ENCODE data around the gene TPSAB1. TPM values are rescaled to one million over a fixed set of nuclear protein-coding genes. Genes with fewer than 3 reads are reported as not detected.
A peak's percentile ranks its signal among the peaks of the same experiment; 100 is the strongest.
"Not testable (repeated sequence)": the region's sequence is repeated elsewhere in the genome, so short reads cannot be mapped to it uniquely, and the experiment has no call there.

Gene TPSAB1
- total and polyA plus RNA-seq, 2 donors = 4.3 to 11.1 TPM

GRCh38 chr16:1269418-1269817 is 28.9 kb downstream of the TPSAB1 start:
- not testable (repeated sequence) for H3K36me3 ChIP-seq (ENCODE audit: control insufficient read depth in 2 of 2, insufficient read depth in 2 of 2, low read length in 1 of 2); H3K27ac ChIP-seq (ENCODE audit: low read depth in 1 of 2, low read length in 1 of 2); H3K4me3 ChIP-seq (ENCODE audit: low read length in 2 of 2); DNase-seq (ENCODE audit: low read depth in 6 of 9, low spot score in 9 of 9); H3K4me1 ChIP-seq (ENCODE audit: control insufficient read depth in 2 of 2, insufficient read depth in 2 of 2, low read length in 2 of 2); H3K27me3 ChIP-seq (ENCODE audit: control insufficient read depth in 2 of 2, insufficient read depth in 1 of 2, low read length in 1 of 2)
- peaks cover 0 to 11% of the 10 kb centered on the region in 2 donors for H3K9me3 ChIP-seq (ENCODE audit: control insufficient read depth in 2 of 2, insufficient read depth in 1 of 2, low read length in 1 of 2)
- 98% methylated on average over 7 of the region's 7 CpGs for WGBS

DNA sequence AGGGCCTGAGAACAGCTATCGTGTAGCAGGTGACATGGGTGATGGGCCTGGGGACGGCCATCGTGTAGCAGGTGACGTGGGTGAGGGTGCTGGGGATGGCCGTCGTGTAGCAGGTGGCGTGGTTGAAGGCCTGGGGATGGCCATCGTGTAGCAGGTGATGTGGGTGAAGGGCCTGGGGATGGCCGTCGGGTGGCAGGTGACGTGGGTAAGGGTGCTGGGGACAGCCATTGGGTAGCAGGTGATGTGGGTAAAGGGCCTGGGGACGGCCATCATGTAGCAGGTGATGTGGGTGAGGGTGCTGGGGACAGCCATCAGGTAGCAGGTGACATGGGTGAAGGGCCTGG is 30.8 kb downstream of the TPSAB1 start:
- no peak for DNase-seq (ENCODE audit: low read depth in 6 of 9, low spot score in 9 of 9)
- H3K36me3 ChIP-seq (ENCODE audit: control insufficient read depth in 2 of 2, insufficient read depth in 2 of 2, low read length in 1 of 2) = no peaks in the 10 kb centered on the region
- peaks cover 0 to 4% of the 10 kb centered on the region in 2 donors for H3K27me3 ChIP-seq (ENCODE audit: control insufficient read depth in 2 of 2, insufficient read depth in 1 of 2, low read length in 1 of 2)
- whole genome bisulfite sequencing = 91% methylated on average over 12 of the region's 12 CpGs
- H3K27ac ChIP-seq (ENCODE audit: low read depth in 1 of 2, low read length in 1 of 2) = no peak overlapping the region
- no peaks in the 10 kb centered on the region for H3K9me3 ChIP-seq (ENCODE audit: control insufficient read depth in 2 of 2, insufficient read depth in 1 of 2, low read length in 1 of 2)
- H3K4me3 ChIP-seq (ENCODE audit: low read length in 2 of 2) = no peak overlapping the region
- H3K4me1 ChIP-seq (ENCODE audit: control insufficient read depth in 2 of 2, insufficient read depth in 2 of 2, low read length in 2 of 2) = peaks cover 0 to 9% of the 10 kb centered on the region in 2 donors

DNA sequence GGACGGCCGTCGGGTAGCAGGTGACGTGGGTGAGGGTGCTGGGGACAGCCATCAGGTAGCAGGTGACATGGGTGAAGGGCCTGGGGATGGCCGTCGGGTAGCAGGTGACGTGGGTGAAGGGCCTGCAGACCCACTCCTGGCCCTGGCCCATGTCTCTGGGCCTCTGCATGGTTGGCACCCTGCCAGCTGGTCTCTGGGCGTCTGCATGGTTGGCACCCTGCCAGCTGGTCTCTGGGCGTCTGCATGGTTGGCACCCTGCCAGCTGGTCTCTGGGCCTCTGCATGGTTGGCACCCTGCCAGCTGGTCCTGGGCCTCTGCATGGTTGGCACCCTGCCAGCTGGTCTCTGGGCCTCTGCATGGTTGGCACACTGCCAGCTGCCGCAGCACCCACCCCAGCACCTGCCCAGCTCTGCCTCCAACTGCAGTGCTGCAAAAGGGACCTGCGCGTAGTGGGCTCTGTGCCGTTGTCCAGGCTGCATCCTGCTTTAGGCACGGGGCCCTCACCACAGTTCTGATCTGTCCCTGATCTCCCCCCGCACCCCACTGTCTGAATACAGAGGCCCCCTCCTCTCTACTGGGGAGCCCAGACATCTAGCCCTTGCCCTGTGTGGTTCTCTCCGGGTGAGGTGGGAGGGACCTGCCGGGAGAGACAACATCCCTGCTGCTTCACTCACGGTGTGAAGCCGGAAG is 31.4 kb downstream of the TPSAB1 start:
- not testable (repeated sequence) for H3K27me3 ChIP-seq (ENCODE audit: control insufficient read depth in 2 of 2, insufficient read depth in 1 of 2, low read length in 1 of 2); H3K36me3 ChIP-seq (ENCODE audit: control insufficient read depth in 2 of 2, insufficient read depth in 2 of 2, low read length in 1 of 2); H3K27ac ChIP-seq (ENCODE audit: low read depth in 1 of 2, low read length in 1 of 2); H3K9me3 ChIP-seq (ENCODE audit: control insufficient read depth in 2 of 2, insufficient read depth in 1 of 2, low read length in 1 of 2); H3K4me1 ChIP-seq (ENCODE audit: control insufficient read depth in 2 of 2, insufficient read depth in 2 of 2, low read length in 2 of 2); H3K4me3 ChIP-seq (ENCODE audit: low read length in 2 of 2)
- DNase-seq (ENCODE audit: low read depth in 6 of 9, low spot score in 9 of 9) = peak in 1 of 9 donors; percentile 21
- 30% methylated on average over 19 of the region's 19 CpGs for WGBS

- Histone ChIP-seq H3K36me3 (ENCODE audit: control insufficient read depth in 2 of 2, insufficient read depth in 2 of 2, low read length in 1 of 2) (no peaks in the 10 kb centered on the region), H3K27ac (ENCODE audit: low read depth in 1 of 2, low read length in 1 of 2) (no peak overlapping the region), H3K4me1 (ENCODE audit: control insufficient read depth in 2 of 2, insufficient read depth in 2 of 2, low read length in 2 of 2) (peaks cover 0 to 9% of the 10 kb centered on the region in 2 donors), H3K27me3 (ENCODE audit: control insufficient read depth in 2 of 2, insufficient read depth in 1 of 2, low read length in 1 of 2) (peaks cover 0 to 12% of the 10 kb centered on the region in 2 donors), H3K9me3 (ENCODE audit: control insufficient read depth in 2 of 2, insufficient read depth in 1 of 2, low read length in 1 of 2) (no peaks in the 10 kb centered on the region), H3K4me3 (ENCODE audit: low read length in 2 of 2) (no peak overlapping the region)
- no peak for DNase-seq (ENCODE audit: low read depth in 6 of 9, low spot score in 9 of 9)
- 86% methylated on average over 9 of the region's 9 CpGs for WGBS
Observed at GRCh38 chr16:1272453-1273198, 32.1 kb downstream of the TPSAB1 start.

DNA sequence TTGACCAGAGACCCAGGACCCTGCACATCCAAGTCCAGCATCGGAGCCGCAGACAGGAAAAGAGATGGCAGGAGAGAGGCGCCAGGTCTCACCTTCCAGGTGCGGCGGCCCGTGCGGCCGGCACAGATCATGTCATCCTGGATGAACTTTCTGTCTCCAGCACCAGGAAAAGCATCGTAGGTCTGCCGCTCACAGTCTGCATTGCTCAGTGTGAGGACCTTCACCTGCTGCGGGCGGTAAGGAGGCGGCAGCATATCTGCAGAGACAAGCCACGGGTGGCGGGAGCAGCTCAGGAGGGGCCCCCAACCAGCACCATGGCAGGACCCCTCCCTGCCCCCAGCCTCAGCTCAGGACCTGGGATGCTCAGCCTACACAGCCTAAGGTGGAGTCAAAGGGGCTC is 33.3 kb downstream of the TPSAB1 start:
- Histone ChIP-seq H3K4me1 (ENCODE audit: control insufficient read depth in 2 of 2, insufficient read depth in 2 of 2, low read length in 2 of 2) (peaks cover 0 to 9% of the 10 kb centered on the region in 2 donors), H3K36me3 (ENCODE audit: control insufficient read depth in 2 of 2, insufficient read depth in 2 of 2, low read length in 1 of 2) (no peaks in the 10 kb centered on the region), H3K27me3 (ENCODE audit: control insufficient read depth in 2 of 2, insufficient read depth in 1 of 2, low read length in 1 of 2) (peaks cover 4 to 24% of the 10 kb centered on the region in 2 donors), H3K27ac (ENCODE audit: low read depth in 1 of 2, low read length in 1 of 2) (no peak overlapping the region), H3K4me3 (ENCODE audit: low read length in 2 of 2) (no peak overlapping the region), H3K9me3 (ENCODE audit: control insufficient read depth in 2 of 2, insufficient read depth in 1 of 2, low read length in 1 of 2) (no peaks in the 10 kb centered on the region)
- no peak for DNase-seq (ENCODE audit: low read depth in 6 of 9, low spot score in 9 of 9)
- whole genome bisulfite sequencing = 94% methylated on average over 15 of the region's 15 CpGs

DNA sequence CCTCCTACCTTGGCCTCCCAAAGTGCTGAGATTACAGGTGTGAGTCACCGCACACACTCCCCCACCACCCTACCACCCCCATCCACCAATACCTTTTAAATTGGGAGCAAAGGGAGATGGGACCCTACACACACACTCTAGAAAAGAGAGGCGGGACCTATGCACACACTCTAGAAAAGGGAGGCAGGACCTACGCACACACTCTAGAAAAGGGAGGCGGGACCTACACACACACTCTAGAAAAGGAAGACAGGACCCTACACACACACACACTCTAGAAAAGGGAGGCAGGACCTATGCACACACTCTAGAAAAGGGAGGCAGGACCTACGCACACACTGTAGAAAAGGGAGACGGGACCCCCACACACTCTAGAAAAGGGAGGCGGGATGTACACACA is 34.3 kb downstream of the TPSAB1 start:
- Histone ChIP-seq H3K27me3 (ENCODE audit: control insufficient read depth in 2 of 2, insufficient read depth in 1 of 2, low read length in 1 of 2) (peaks cover 4 to 33% of the 10 kb centered on the region in 2 donors), H3K4me3 (ENCODE audit: low read length in 2 of 2) (no peak overlapping the region), H3K36me3 (ENCODE audit: control insufficient read depth in 2 of 2, insufficient read depth in 2 of 2, low read length in 1 of 2) (no peaks in the 10 kb centered on the region), H3K9me3 (ENCODE audit: control insufficient read depth in 2 of 2, insufficient read depth in 1 of 2, low read length in 1 of 2) (no peaks in the 10 kb centered on the region), H3K27ac (ENCODE audit: low read depth in 1 of 2, low read length in 1 of 2) (no peak overlapping the region), H3K4me1 (ENCODE audit: control insufficient read depth in 2 of 2, insufficient read depth in 2 of 2, low read length in 2 of 2) (peaks cover 0 to 9% of the 10 kb centered on the region in 2 donors)
- DNase-seq (ENCODE audit: low read depth in 6 of 9, low spot score in 9 of 9) = no peak
- WGBS = 96% methylated on average over 7 of the region's 7 CpGs

- 84% methylated on average over 30 of the region's 30 CpGs for WGBS
- no peak overlapping the region for H3K4me3 ChIP-seq (ENCODE audit: low read length in 2 of 2)
- no peak overlapping the region for H3K27ac ChIP-seq (ENCODE audit: low read depth in 1 of 2, low read length in 1 of 2)
- H3K4me1 ChIP-seq (ENCODE audit: control insufficient read depth in 2 of 2, insufficient read depth in 2 of 2, low read length in 2 of 2) = peaks cover 0 to 9% of the 10 kb centered on the region in 2 donors
- H3K27me3 ChIP-seq (ENCODE audit: control insufficient read depth in 2 of 2, insufficient read depth in 1 of 2, low read length in 1 of 2) = peaks cover 4 to 34% of the 10 kb centered on the region in 2 donors
- DNase-seq (ENCODE audit: low read depth in 6 of 9, low spot score in 9 of 9) = no peak
- no peaks in the 10 kb centered on the region for H3K36me3 ChIP-seq (ENCODE audit: control insufficient read depth in 2 of 2, insufficient read depth in 2 of 2, low read length in 1 of 2)
- no peaks in the 10 kb centered on the region for H3K9me3 ChIP-seq (ENCODE audit: control insufficient read depth in 2 of 2, insufficient read depth in 1 of 2, low read length in 1 of 2)
Observed at GRCh38 chr16:1275791-1276579, 35.5 kb downstream of the TPSAB1 start.

DNA sequence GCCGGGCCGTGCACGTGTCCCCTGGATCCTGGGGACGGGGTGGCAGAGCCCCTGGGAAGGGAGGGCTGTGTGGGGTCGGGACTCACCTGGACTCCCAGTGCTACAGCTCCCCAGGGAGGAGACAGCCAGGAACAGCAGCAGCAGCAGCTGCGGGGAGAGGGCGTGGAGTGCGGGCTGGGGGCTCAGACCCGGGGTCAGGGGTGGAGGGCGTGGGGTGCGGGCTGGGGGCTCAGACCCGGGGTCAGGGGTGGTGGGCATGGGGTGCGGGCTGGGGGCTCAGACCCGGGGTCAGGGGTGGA is 36.0 kb downstream of the TPSAB1 start:
- Histone ChIP-seq H3K9me3 (ENCODE audit: control insufficient read depth in 2 of 2, insufficient read depth in 1 of 2, low read length in 1 of 2) (no peaks in the 10 kb centered on the region), H3K27me3 (ENCODE audit: control insufficient read depth in 2 of 2, insufficient read depth in 1 of 2, low read length in 1 of 2) (peaks cover 4 to 34% of the 10 kb centered on the region in 2 donors), H3K4me3 (ENCODE audit: low read length in 2 of 2) (no peak overlapping the region), H3K27ac (ENCODE audit: low read depth in 1 of 2, low read length in 1 of 2) (no peak overlapping the region), H3K4me1 (ENCODE audit: control insufficient read depth in 2 of 2, insufficient read depth in 2 of 2, low read length in 2 of 2) (peaks cover 0 to 9% of the 10 kb centered on the region in 2 donors), H3K36me3 (ENCODE audit: control insufficient read depth in 2 of 2, insufficient read depth in 2 of 2, low read length in 1 of 2) (no peaks in the 10 kb centered on the region)
- 88% methylated on average over 14 of the region's 14 CpGs for WGBS
- no peak for DNase-seq (ENCODE audit: low read depth in 6 of 9, low spot score in 9 of 9)

- H3K36me3 ChIP-seq (ENCODE audit: control insufficient read depth in 2 of 2, insufficient read depth in 2 of 2, low read length in 1 of 2) = no peaks in the 10 kb centered on the region
- H3K27ac ChIP-seq (ENCODE audit: low read depth in 1 of 2, low read length in 1 of 2) = no peak overlapping the region
- H3K4me3 ChIP-seq (ENCODE audit: low read length in 2 of 2) = no peak overlapping the region
- H3K9me3 ChIP-seq (ENCODE audit: control insufficient read depth in 2 of 2, insufficient read depth in 1 of 2, low read length in 1 of 2) = no peaks in the 10 kb centered on the region
- peaks cover 4 to 35% of the 10 kb centered on the region in 2 donors for H3K27me3 ChIP-seq (ENCODE audit: control insufficient read depth in 2 of 2, insufficient read depth in 1 of 2, low read length in 1 of 2)
- WGBS = 83% methylated on average over 19 of the region's 19 CpGs
- H3K4me1 ChIP-seq (ENCODE audit: control insufficient read depth in 2 of 2, insufficient read depth in 2 of 2, low read length in 2 of 2) = peaks cover 0 to 5% of the 10 kb centered on the region in 2 donors
- no peak for DNase-seq (ENCODE audit: low read depth in 6 of 9, low spot score in 9 of 9)
Observed at GRCh38 chr16:1277151-1277598, 36.7 kb downstream of the TPSAB1 start.

Data from thymus (tissue), 11 donors.